ENCODE data around the gene SEC22C. TPM values are rescaled to one million over a fixed set of nuclear protein-coding genes. Genes with fewer than 3 reads are reported as not detected.

The SEC22C gene
- total and polyA plus RNA-seq, 2 of the 13 experiments (the other 11 are each of a cell fraction or from before 2014, with no cell fraction given): 20.0 to 40.0 TPM

DNA sequence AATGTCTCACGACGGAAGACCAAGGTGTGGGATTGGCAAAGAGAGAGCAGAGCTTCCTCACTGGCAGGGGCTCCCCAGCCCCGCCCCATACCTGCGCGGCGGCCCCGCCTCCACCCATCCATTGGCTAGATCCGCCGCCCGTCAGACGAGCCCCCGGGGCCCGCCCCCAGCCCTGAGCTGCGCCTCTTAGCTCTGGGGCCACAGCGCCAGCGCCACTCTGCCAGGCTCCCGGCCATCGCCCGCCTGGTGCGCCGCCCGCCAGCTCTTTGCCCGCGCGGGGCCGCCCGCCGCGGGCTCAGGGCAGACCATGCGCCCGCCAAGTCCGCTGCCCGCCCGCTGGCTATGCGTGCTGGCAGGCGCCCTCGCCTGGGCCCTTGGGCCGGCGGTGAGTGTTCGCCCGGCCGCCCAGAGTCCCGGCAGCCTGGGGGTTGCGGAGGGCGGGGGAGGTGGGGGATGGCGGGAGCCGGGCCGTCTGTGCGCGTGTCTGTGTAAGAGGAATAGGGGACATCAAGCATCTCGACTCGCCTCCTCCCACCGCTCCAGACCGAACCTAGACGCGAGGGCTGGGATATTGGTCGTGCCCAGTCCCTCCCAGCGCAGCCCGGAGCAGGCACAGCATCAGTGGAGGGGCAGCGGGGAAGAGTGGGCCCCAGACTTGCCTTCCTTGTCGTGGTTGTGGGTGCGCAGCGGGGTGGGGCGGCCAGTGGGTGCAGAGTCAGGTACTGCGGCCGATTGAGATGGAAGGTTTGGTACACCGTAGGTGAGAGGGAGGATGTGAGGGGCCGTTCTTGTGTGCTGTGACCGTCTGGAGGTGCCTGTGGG is 79.1 kb downstream of the SEC22C start, which contains the start of gene VIPR1:
TSS of gene VIPR1 (plus strand) at position 215 of the 822 bp plus-strand sequence. CDS start at position 308, 93 bp downstream.
- Histone ChIP-seq H3K4me1 (ENCODE audit: insufficient read depth, low read length) (peaks cover 11% of the 10 kb centered on the region; the same call in 1 of the 2 replicates), H3K4me3 (replicated peaks in 1 of 3; ENCODE audit: insufficient read depth in 1 of 3, low read depth in 2 of 3, low read length in 3 of 3) (peak within 1 kb of the TSS; percentile 46 to 69 (median 49)), H2AFZ (ENCODE audit: low read length) (no peak within 1 kb of the TSS), H3K4me2 (ENCODE audit: low read depth, low read length) (peak within 1 kb of the TSS; percentile 84), H3K9ac (ENCODE audit: insufficient read depth, low read depth, low read length) (no peak within 1 kb of the TSS), H3K27me3 (ENCODE audit: control insufficient read depth in 1 of 2, insufficient read depth in 2 of 2, low read length in 2 of 2) (peaks cover 9 to 60% of the 10 kb centered on the region in 2 experiments; a peak in 4 of 5 replicates), H4K20me1 (ENCODE audit: insufficient read depth, low read length) (no peaks in the 10 kb centered on the region), H3K9me3 (ENCODE audit: low read length) (no peaks in the 10 kb centered on the region), H3K79me2 (ENCODE audit: insufficient read depth, low read length) (no peaks in the 10 kb centered on the region), H3K27ac (ENCODE audit: extremely low read length, insufficient read depth, low read length) (no peak within 1 kb of the TSS), H3K36me3 (replicated peaks in 1 of 2; ENCODE audit: control insufficient read depth in 1 of 2, insufficient read depth in 2 of 2, low read length in 2 of 2) (no peaks in the 10 kb centered on the region)
- ATAC-seq (peak; percentile 88), DNase-seq (ENCODE audit: low spot score) (peak; percentile 30), FAIRE-seq (no peak)
- POLR2A ChIA-PET: no interaction called here
- no TSS peak for BruUV-seq (replicated peaks)
- in situ Hi-C loops (cut with HindIII; ENCODE audit: extremely low pct_ligation_motif_present, low pct_unique_long_range_greater_than_20kb) (no loop called here), intact Hi-C loops (cut with micrococcal nuclease; ENCODE audit: unreplicated experiment) (loop anchor here (5.0 kb wide), 1 partner anchor 40 kb away; no protein-coding TSS in a partner anchor)
- CTCF ChIA-PET (ENCODE audit: low intra/inter-chr PET ratio, low total read pairs): interaction anchor here (1.9 kb wide), 1 partner anchor 45 kb away, joined by 6 read pairs; no protein-coding TSS in a partner anchor
- WGBS (ENCODE audit: low lambda C conversion rate): 18% methylated on average over 7 of the region's 69 CpGs
- TF ChIP-seq, protein P1, sequence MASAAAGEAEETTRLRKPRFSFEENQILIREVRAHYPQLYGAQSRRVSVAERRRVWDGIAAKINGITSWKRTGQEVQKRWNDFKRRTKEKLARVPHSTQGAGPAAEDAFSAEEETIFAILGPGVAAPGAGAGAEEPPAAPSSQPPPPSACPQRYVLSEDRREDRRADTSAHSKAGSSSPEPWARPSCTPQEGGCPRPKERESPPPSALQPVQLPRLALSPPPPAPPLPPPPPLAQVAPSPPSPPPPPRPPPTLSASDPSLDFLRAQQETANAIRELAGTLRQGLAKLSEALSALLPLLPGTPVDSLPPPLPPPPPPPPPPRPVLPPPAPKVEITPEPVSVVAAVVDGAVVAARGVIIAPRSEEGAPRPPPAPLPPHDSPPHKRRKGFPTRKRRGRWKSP (CRISPR knock-in tag; IDR thresholded peaks at IDR 0.05): peak; percentile 67; the same call in 1 of the 2 replicates
- TF ChIP-seq ZNF337 (CRISPR knock-in tag; IDR thresholded peaks at IDR 0.05; ENCODE audit: borderline replicate concordance, low read depth): no peak
- TF ChIP-seq, protein P2, sequence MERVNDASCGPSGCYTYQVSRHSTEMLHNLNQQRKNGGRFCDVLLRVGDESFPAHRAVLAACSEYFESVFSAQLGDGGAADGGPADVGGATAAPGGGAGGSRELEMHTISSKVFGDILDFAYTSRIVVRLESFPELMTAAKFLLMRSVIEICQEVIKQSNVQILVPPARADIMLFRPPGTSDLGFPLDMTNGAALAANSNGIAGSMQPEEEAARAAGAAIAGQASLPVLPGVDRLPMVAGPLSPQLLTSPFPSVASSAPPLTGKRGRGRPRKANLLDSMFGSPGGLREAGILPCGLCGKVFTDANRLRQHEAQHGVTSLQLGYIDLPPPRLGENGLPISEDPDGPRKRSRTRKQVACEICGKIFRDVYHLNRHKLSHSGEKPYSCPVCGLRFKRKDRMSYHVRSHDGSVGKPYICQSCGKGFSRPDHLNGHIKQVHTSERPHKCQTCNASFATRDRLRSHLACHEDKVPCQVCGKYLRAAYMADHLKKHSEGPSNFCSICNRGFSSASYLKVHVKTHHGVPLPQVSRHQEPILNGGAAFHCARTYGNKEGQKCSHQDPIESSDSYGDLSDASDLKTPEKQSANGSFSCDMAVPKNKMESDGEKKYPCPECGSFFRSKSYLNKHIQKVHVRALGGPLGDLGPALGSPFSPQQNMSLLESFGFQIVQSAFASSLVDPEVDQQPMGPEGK (CRISPR knock-in tag; IDR thresholded peaks at IDR 0.05): 0 out of 2 replicates have a peak, but pooled peaks have one; percentile 39
- peak; percentile 86 for TF ChIP-seq ZEB1 (IDR thresholded peaks at IDR 0.05; ENCODE audit: insufficient replicate concordance, low read depth)
- no peak for TF ChIP-seq SP1 (IDR thresholded peaks at IDR 0.05)
- TF ChIP-seq SP1 (CRISPR knock-in tag; IDR thresholded peaks at IDR 0.05): peak; percentile 62
- no peak for TF ChIP-seq SUZ12 (IDR thresholded peaks at IDR 0.05; ENCODE audit: low read depth, low read length)
- TF ChIP-seq, protein P3, sequence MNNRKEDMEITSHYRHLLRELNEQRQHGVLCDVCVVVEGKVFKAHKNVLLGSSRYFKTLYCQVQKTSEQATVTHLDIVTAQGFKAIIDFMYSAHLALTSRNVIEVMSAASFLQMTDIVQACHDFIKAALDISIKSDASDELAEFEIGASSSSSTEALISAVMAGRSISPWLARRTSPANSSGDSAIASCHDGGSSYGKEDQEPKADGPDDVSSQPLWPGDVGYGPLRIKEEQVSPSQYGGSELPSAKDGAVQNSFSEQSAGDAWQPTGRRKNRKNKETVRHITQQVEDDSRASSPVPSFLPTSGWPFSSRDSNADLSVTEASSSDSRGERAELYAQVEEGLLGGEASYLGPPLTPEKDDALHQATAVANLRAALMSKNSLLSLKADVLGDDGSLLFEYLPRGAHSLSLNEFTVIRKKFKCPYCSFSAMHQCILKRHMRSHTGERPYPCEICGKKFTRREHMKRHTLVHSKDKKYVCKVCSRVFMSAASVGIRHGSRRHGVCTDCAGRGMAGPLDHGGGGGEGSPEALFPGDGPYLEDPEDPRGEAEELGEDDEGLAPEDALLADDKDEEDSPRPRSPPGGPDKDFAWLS (CRISPR knock-in tag; IDR thresholded peaks at IDR 0.05; ENCODE audit: borderline replicate concordance): no peak
- no peak for TF ChIP-seq ZNF230 (CRISPR knock-in tag; IDR thresholded peaks at IDR 0.05)
- peak; percentile 69; the same call in 1 of the 2 replicates for TF ChIP-seq GABPB1 (CRISPR knock-in tag; IDR thresholded peaks at IDR 0.05)
- TF ChIP-seq NFYC (CRISPR knock-in tag; IDR thresholded peaks at IDR 0.05): peak; percentile 84
- TF ChIP-seq, protein P4, sequence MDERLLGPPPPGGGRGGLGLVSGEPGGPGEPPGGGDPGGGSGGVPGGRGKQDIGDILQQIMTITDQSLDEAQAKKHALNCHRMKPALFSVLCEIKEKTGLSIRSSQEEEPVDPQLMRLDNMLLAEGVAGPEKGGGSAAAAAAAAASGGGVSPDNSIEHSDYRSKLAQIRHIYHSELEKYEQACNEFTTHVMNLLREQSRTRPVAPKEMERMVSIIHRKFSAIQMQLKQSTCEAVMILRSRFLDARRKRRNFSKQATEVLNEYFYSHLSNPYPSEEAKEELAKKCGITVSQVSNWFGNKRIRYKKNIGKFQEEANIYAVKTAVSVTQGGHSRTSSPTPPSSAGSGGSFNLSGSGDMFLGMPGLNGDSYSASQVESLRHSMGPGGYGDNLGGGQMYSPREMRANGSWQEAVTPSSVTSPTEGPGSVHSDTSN (CRISPR knock-in tag; IDR thresholded peaks at IDR 0.05): peak; percentile 84
- TF ChIP-seq SRY (CRISPR knock-in tag; IDR thresholded peaks at IDR 0.05): no peak
- TF ChIP-seq SPEN (CRISPR knock-in tag; IDR thresholded peaks at IDR 0.05; ENCODE audit: low read depth): no peak
- TF ChIP-seq, protein P5, sequence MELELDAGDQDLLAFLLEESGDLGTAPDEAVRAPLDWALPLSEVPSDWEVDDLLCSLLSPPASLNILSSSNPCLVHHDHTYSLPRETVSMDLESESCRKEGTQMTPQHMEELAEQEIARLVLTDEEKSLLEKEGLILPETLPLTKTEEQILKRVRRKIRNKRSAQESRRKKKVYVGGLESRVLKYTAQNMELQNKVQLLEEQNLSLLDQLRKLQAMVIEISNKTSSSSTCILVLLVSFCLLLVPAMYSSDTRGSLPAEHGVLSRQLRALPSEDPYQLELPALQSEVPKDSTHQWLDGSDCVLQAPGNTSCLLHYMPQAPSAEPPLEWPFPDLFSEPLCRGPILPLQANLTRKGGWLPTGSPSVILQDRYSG (CRISPR knock-in tag; IDR thresholded peaks at IDR 0.05): no peak
- TF ChIP-seq ZNF510 (CRISPR knock-in tag; IDR thresholded peaks at IDR 0.05; ENCODE audit: low read depth): no peak
- peak; percentile 25 for TF ChIP-seq YY1 (IDR thresholded peaks at IDR 0.05; ENCODE audit: insufficient read depth, insufficient replicate concordance, low read depth, low read length)

Measured in HepG2 (cell line).